ENCODE measurements around the gene ZCWPW2. TPM values are rescaled to one million over a fixed set of nuclear protein-coding genes. Genes with fewer than 3 reads are reported as not detected.

ZCWPW2 gene
- polyA plus RNA-seq, 3 donors from 2014 or later: 0.46 to 0.56 TPM; not detected in 1

GRCh38 chr3:28553175-28553574 lies 204.7 kb downstream of the ZCWPW2 start:
- no peaks in the 10 kb centered on the region for H3K4me1 Mint-ChIP-seq
- peaks cover 0 to 2% (median 0%) of the 10 kb centered on the region in 6 donors for H3K9me3 Mint-ChIP-seq
- DNase-seq: no peak
- H3K27me3 Mint-ChIP-seq (ENCODE audit: low read depth in 3 of 3): no peaks in the 10 kb centered on the region
- no peak overlapping the region for H3K4me3 Mint-ChIP-seq
- H3K36me3 Mint-ChIP-seq: no peaks in the 10 kb centered on the region
- H3K27ac Mint-ChIP-seq: no peak overlapping the region

- H3K27ac Mint-ChIP-seq: no peak overlapping the region
- H3K27me3 Mint-ChIP-seq (ENCODE audit: low read depth in 3 of 3): peaks cover 0 to 1% (median 0%) of the 10 kb centered on the region in 3 donors
- no peak overlapping the region for H3K4me3 Mint-ChIP-seq
- no peaks in the 10 kb centered on the region for H3K36me3 Mint-ChIP-seq
- peaks cover 0 to 11% (median 0%) of the 10 kb centered on the region in 6 donors for H3K9me3 Mint-ChIP-seq
- H3K4me1 Mint-ChIP-seq: no peaks in the 10 kb centered on the region
- no peak for DNase-seq
Measured at GRCh38 chr3:28556195-28556594, 207.7 kb downstream of the ZCWPW2 start.

- Mint-ChIP-seq H3K4me1 (no peaks in the 10 kb centered on the region), H3K27me3 (ENCODE audit: low read depth in 3 of 3) (peaks cover 0 to 4% (median 0%) of the 10 kb centered on the region in 3 donors), H3K4me3 (no peak overlapping the region), H3K9me3 (peaks cover 0 to 8% (median under 1%) of the 10 kb centered on the region in 6 donors), H3K27ac (no peak overlapping the region), H3K36me3 (peaks cover 0 to 4% (median 0%) of the 10 kb centered on the region in 3 donors)
- no peak for DNase-seq
Measured at GRCh38 chr3:28564211-28564610, 215.7 kb downstream of the ZCWPW2 start.

- no peak for DNase-seq
- H3K27me3 Mint-ChIP-seq (ENCODE audit: low read depth in 3 of 3): peaks cover 2 to 9% (median 2%) of the 10 kb centered on the region in 3 donors
- H3K36me3 Mint-ChIP-seq: peaks cover 0 to 4% (median 0%) of the 10 kb centered on the region in 3 donors
- no peak overlapping the region for H3K27ac Mint-ChIP-seq
- peaks cover 0 to 1% (median 0%) of the 10 kb centered on the region in 6 donors for H3K9me3 Mint-ChIP-seq
- no peak overlapping the region for H3K4me3 Mint-ChIP-seq
- H3K4me1 Mint-ChIP-seq: no peaks in the 10 kb centered on the region
Measured at GRCh38 chr3:28569357-28569756, 220.8 kb downstream of the ZCWPW2 start.

- Mint-ChIP-seq H3K36me3 (no peaks in the 10 kb centered on the region), H3K4me3 (no peak overlapping the region), H3K27me3 (ENCODE audit: low read depth in 3 of 3) (peaks cover 7 to 22% (median 8%) of the 10 kb centered on the region in 3 donors), H3K4me1 (no peaks in the 10 kb centered on the region), H3K9me3 (peaks cover 0 to 11% (median 3%) of the 10 kb centered on the region in 6 donors), H3K27ac (no peak overlapping the region)
- DNase-seq: no peak
Measured at GRCh38 chr3:28574036-28574435, 225.5 kb downstream of the ZCWPW2 start.

- Mint-ChIP-seq H3K9me3 (peaks cover 0 to 19% (median 3%) of the 10 kb centered on the region in 6 donors), H3K27me3 (ENCODE audit: low read depth in 3 of 3) (peaks cover 7 to 29% (median 8%) of the 10 kb centered on the region in 3 donors), H3K4me1 (no peaks in the 10 kb centered on the region), H3K36me3 (no peaks in the 10 kb centered on the region), H3K27ac (no peak overlapping the region), H3K4me3 (no peak overlapping the region)
- no peak for DNase-seq
Measured at GRCh38 chr3:28575100-28575745, 226.7 kb downstream of the ZCWPW2 start.

Other genes with a start within 250 kb of the ZCWPW2 start
- 100 to 1,000 TPM; 471 to 902 (median 536) TPM for gene CMC1, start 107.1 kb upstream of the ZCWPW2 start, polyA plus RNA-seq
- gene AZI2, start 103 bp downstream of the ZCWPW2 start, polyA plus RNA-seq: 10 to 100 TPM; 36.7 to 50.6 (median 38.1) TPM